Measurements from ENCODE around the gene RNASE11.

DNA sequence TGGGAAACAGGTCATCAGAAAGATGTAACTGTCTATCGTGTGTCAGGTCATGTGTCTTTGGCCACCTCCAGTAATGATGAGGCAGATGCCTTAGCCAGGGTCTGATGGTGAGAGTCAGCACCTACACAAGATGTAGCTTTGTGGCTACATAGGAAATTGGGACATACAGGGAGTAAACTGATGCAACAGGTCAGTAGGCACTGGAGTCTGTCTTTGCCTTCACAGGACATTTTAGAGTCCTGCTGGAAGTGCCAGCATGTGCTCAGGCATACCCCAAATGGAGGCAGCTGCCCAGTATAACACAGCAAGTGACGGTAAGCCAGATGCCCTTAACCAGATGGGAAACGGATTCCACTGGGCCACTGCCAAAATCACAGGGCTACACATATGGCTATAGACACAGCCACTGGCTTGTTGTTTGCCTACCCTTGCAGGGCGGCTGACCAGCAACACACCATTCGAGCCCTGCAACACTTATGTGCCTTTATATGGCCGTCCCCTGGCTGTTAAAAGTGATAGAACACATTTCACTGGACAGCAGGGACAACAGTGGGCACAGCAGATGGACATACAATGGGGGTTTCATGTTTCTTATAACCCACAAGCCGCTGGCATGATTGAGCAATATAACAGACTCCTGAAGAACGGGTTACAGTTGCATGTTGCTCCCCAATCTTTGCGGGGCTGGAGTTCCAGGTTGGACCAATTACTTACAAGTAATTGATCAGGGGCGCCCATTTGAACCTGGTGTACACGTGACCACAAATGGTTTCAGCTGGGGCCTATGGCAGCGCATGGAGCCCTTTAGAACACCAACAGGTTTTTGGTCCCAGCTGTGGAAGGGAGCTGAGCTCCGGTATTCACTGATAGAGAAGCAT lies 16.3 kb upstream of the RNASE11 start:
- TF ChIP-seq, protein P1, sequence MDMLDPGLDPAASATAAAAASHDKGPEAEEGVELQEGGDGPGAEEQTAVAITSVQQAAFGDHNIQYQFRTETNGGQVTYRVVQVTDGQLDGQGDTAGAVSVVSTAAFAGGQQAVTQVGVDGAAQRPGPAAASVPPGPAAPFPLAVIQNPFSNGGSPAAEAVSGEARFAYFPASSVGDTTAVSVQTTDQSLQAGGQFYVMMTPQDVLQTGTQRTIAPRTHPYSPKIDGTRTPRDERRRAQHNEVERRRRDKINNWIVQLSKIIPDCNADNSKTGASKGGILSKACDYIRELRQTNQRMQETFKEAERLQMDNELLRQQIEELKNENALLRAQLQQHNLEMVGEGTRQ (IDR thresholded peaks at IDR 0.05; ENCODE audit: low read depth, low read length): no peak
- TF ChIP-seq POLR2A (IDR thresholded peaks at IDR 0.05; ENCODE audit: low read depth, low read length): no peak
- TF ChIP-seq CTCF (conservative IDR thresholded peaks at IDR 0.05; ENCODE audit: low read depth, low read length): no peak
- TF ChIP-seq RFX5 (IDR thresholded peaks at IDR 0.05; ENCODE audit: low read depth, low read length): no peak
- TF ChIP-seq SMC3 (IDR thresholded peaks at IDR 0.05; ENCODE audit: low read depth, low read length): no peak
- no peak for TF ChIP-seq MAFK (IDR thresholded peaks at IDR 0.05; ENCODE audit: low read depth, low read length)
- no peak for TF ChIP-seq MAZ (IDR thresholded peaks at IDR 0.05; ENCODE audit: borderline replicate concordance, low read depth, low read length)
- no peak for TF ChIP-seq MXI1 (IDR thresholded peaks at IDR 0.05; ENCODE audit: borderline replicate concordance, low read depth, low read length)
- TF ChIP-seq RCOR1 (IDR thresholded peaks at IDR 0.05; ENCODE audit: insufficient replicate concordance, low read length): no peak
- no peak for TF ChIP-seq CEBPB (IDR thresholded peaks at IDR 0.05; ENCODE audit: low read depth, low read length)
- no peak for TF ChIP-seq BHLHE40 (IDR thresholded peaks at IDR 0.05; ENCODE audit: low read depth, low read length)

Measured in IMR-90 (cell line).